B cell (primary cell): ENCODE results near the gene ZBTB3. TPM values are rescaled to one million over a fixed set of nuclear protein-coding genes. Genes with fewer than 3 reads are reported as not detected.
"Not testable (repeated sequence)": the region's sequence is repeated elsewhere in the genome, so short reads cannot be mapped to it uniquely, and the experiment has no call there.

Experiments
- ATAC-seq: fragments of 200-7000 bp; cut with Tn5 transposase; one replicate; pipeline ENCODE4 v1.10.0; 2021; ENCODE audit warnings: low read depth, mild to moderate bottlenecking, moderate number of reproducible peaks, moderate library complexity
- CTCF ChIA-PET: fragments of 350-600 bp; sonication (Branson Sonifier 250); formaldehyde crosslinking; loops from one replicate; lab custom pipeline; 2021; ENCODE audit warnings: antibody characterized with exemption, inconsistent platforms; lab: Charles Lee
- POLR2A ChIA-PET: fragments of 350-600 bp; sonication (Branson Sonifier 250); formaldehyde crosslinking; loops from one replicate; lab custom pipeline; 2021; ENCODE audit warnings: antibody characterized with exemption; lab: Charles Lee
- DNase-seq: peaks from one replicate; pipeline ENCODE4 v3.0.0; 2013
- H2AFZ ChIP-seq: 2 replicates; pipeline ENCODE4 v1.6.1; 2012; ENCODE audit warnings: mild to moderate bottlenecking, low read depth, low read length; ENCODE audit not compliant: insufficient read depth, poor library complexity, severe bottlenecking
- H3K27ac ChIP-seq, 2 donors: 1 replicate in 1 of 2; 2 replicates in 1 of 2; pipeline ENCODE4 v1.5.1; 2012 to 2013; ENCODE audit warnings: low read length in 2 of 2, mild to moderate bottlenecking in 2 of 2, moderate library complexity in 1 of 2
- H3K27me3 ChIP-seq, 4 experiments: fragments of 200-600 bp in 1 of 4; sonication (generic) in 1 of 4; replicated peaks in 1 of 4; 1 replicate in 2 of 4; 2 replicates in 2 of 4; pipeline versions ENCODE4 v1.6.1 to v1.7.0; 2013 to 2016; ENCODE audit warnings: low read length in 3 of 4, mild to moderate bottlenecking in 2 of 4, mixed read lengths in 1 of 4, moderate library complexity in 1 of 4; ENCODE audit not compliant: insufficient read depth in 4 of 4, control insufficient read depth in 3 of 4; ENCODE audit errors: control extremely low read depth in 1 of 4
- H3K36me3 ChIP-seq, 2 experiments: replicated peaks in 1 of 2; 1 replicate in 1 of 2; 2 replicates in 1 of 2; pipeline versions ENCODE4 v1.6.1 to v1.7.1; 2013; ENCODE audit warnings: low read length in 1 of 2; ENCODE audit not compliant: insufficient read depth in 2 of 2, control insufficient read depth in 1 of 2; ENCODE audit errors: control extremely low read depth in 1 of 2, extremely low read depth in 1 of 2
- H3K4me1 ChIP-seq, 2 donors: fragments of 200-600 bp in 1 of 2; sonication (generic) in 1 of 2; 1 replicate in 1 of 2; 2 replicates in 1 of 2; pipeline versions ENCODE4 v1.5.1 to v1.6.1; 2013 to 2017; ENCODE audit warnings: low read length in 2 of 2; ENCODE audit not compliant: control insufficient read depth in 2 of 2, insufficient read depth in 2 of 2
- H3K4me2 ChIP-seq: replicated peaks from 2 replicates; pipeline ENCODE3; 2012; ENCODE audit warnings: mild to moderate bottlenecking, low read depth, low read length; ENCODE audit not compliant: poor library complexity, severe bottlenecking
- H3K4me3 ChIP-seq, 5 experiments: fragments of 200-600 bp in 1 of 5; sonication (generic) in 1 of 5; 1 replicate in 3 of 5; 2 replicates in 2 of 5; pipeline versions ENCODE4 v1.5.1 to v1.7.0; 2011 to 2016; ENCODE audit warnings: low read length in 4 of 5, mild to moderate bottlenecking in 4 of 5, low read depth in 2 of 5, control low read depth in 1 of 5, moderate library complexity in 1 of 5; ENCODE audit not compliant: insufficient read depth in 1 of 5; ENCODE audit errors: control extremely low read depth in 1 of 5, extremely low read depth in 1 of 5
- H3K79me2 ChIP-seq: fragments of 200-600 bp; sonication (generic); one replicate; pipeline ENCODE4 v1.6.0; 2016; ENCODE audit warnings: low read length; ENCODE audit not compliant: control insufficient read depth, insufficient read depth
- H3K9ac ChIP-seq: fragments of 200-600 bp; sonication (generic); 2 replicates; pipeline ENCODE4 v1.6.1; 2017; ENCODE audit warnings: mild to moderate bottlenecking, low read length, moderate library complexity
- H3K9me3 ChIP-seq, 3 donors: one replicate each; pipeline versions ENCODE4 v1.6.1 to v1.7.1; 2013; ENCODE audit warnings: low read length in 2 of 3; ENCODE audit not compliant: control insufficient read depth in 2 of 3, insufficient read depth in 1 of 3; ENCODE audit errors: control extremely low read depth in 1 of 3
- H4K20me1 ChIP-seq: 2 replicates; pipeline ENCODE4 v1.6.0; 2012; ENCODE audit warnings: mild to moderate bottlenecking, low read length; ENCODE audit not compliant: insufficient read depth, control insufficient read depth, poor library complexity, severe bottlenecking
- H3K27ac Mint-ChIP-seq: one replicate; pipeline ENCODE4 v1.8.0; 2021; ENCODE audit warnings: mixed read lengths
- H3K27me3 Mint-ChIP-seq: one replicate; pipeline ENCODE4 v1.8.0; 2021; ENCODE audit warnings: mixed read lengths
- H3K4me1 Mint-ChIP-seq: one replicate; pipeline ENCODE4 v1.8.0; 2021; ENCODE audit warnings: mixed read lengths
- H3K4me3 Mint-ChIP-seq: one replicate; pipeline ENCODE4 v1.8.0; 2021; ENCODE audit warnings: mixed read lengths
- H3K9me3 Mint-ChIP-seq: one replicate; pipeline ENCODE4 v1.8.0; 2022; ENCODE audit warnings: mixed read lengths; ENCODE audit not compliant: insufficient read depth
- CTCF ChIP-seq: fragments of 200-600 bp; IDR thresholded peaks from one replicate; pipeline ENCODE4 v1.8.0; 2022; ENCODE audit warnings: antibody characterized with exemption, mild to moderate bottlenecking
- EZH2 ChIP-seq: IDR thresholded peaks from 2 replicates; pipeline ENCODE4 v1.6.1; 2012; ENCODE audit warnings: borderline replicate concordance, low read depth, mild to moderate bottlenecking, moderate library complexity, low read length; ENCODE audit not compliant: insufficient read depth, poor library complexity, severe bottlenecking
- WGBS: methylation state at CpG from one replicate; pipeline ENCODE4 v1.1.5; 2013; ENCODE audit warnings: missing lambda C conversion rate; ENCODE audit not compliant: insufficient coverage; 5-methylcytosine and 5-hydroxymethylcytosine counted together
- intact Hi-C: fragments of 100-400 bp; cut with micrococcal nuclease; formaldehyde crosslinking; loops from one replicate; pipeline ENCODE4 v1.10.0; 2022
- polyA plus RNA-seq: library from polyadenylated mRNA; depleted of rRNA; stranded (reverse); fragments of >200 nt; gene quantifications from 2 replicates; pipeline ENCODE4 v1.2.3, GENCODE V29; 2012
- total RNA-seq, 2 donors: library from RNA; stranded (reverse); fragments of 120-200 nt in 1 of 2; gene quantifications; 1 replicate in 1 of 2; 2 replicates in 1 of 2; pipeline versions ENCODE4 v1.2.3 to v1.2.4, GENCODE V29; 2013 to 2022

Gene ZBTB3
- total and polyA plus RNA-seq, 2 donors (not counting 1 experiment from before 2014, with no cell fraction given) = 8.7 to 22.0 TPM

GRCh38 chr11:62770778-62771143 lies 16.8 kb upstream of the ZBTB3 start:
- Histone ChIP-seq H3K4me3 (peak overlapping the region; percentile 23 to 97 (median 68)), H3K27ac (peak overlapping the region; percentile 63 to 84), H3K4me2 (peak overlapping the region; percentile 81), H3K27me3 (no peaks in the 10 kb centered on the region), H3K4me1 (peaks cover 15 to 23% of the 10 kb centered on the region in 2 donors), H3K9me3 (no peaks in the 10 kb centered on the region), H2AFZ (peak overlapping the region; percentile 89), H4K20me1 (no peaks in the 10 kb centered on the region), H3K79me2 (peaks cover 6% of the 10 kb centered on the region), H3K36me3 (peaks cover 3 to 19% of the 10 kb centered on the region in 2 experiments), H3K9ac (peak overlapping the region; percentile 72)
- ChIA-PET CTCF (interaction anchor here (0.6 to 8.5 kb wide), 5 partner anchors 16 to 91 kb away, joined by 3 to 70 read pairs (median 3); partner anchors contain the start of gene TMEM179B), POLR2A (interaction anchor here (0.6 to 4.6 kb wide), 12 partner anchors 9 to 214 kb away, joined by 3 to 38 read pairs (median 7); partner anchors contain the start of genes HNRNPUL2, POLR2G, SLC3A2 and TMEM179B)
- ATAC-seq (peak; percentile 2), DNase-seq (no peak)
- Mint-ChIP-seq H3K9me3 (no peaks in the 10 kb centered on the region), H3K4me1 (peaks cover 26% of the 10 kb centered on the region), H3K4me3 (peak overlapping the region; percentile 95), H3K27me3 (no peaks in the 10 kb centered on the region), H3K27ac (peak overlapping the region; percentile 96)
- no peak for TF ChIP-seq CTCF
- no peak for TF ChIP-seq EZH2
- WGBS = 1% methylated on average over 11 of the region's 18 CpGs
- intact Hi-C loops = loop anchor here (1.0 to 5.0 kb wide), 6 partner anchors 9 to 178 kb away; partner anchors contain the start of genes POLR2G, STX5, TEX54 and TMEM179B

GRCh38 chr11:62760867-62761227 lies 6.9 kb upstream of the ZBTB3 start:
- not testable (repeated sequence) for H3K27ac ChIP-seq, H4K20me1 ChIP-seq, ATAC-seq, H3K27me3 Mint-ChIP-seq, H3K27me3 ChIP-seq, H3K9me3 Mint-ChIP-seq, H3K9me3 ChIP-seq
- Histone ChIP-seq H3K4me1 (peaks cover 12 to 17% of the 10 kb centered on the region in 2 donors), H3K79me2 (peaks cover 26% of the 10 kb centered on the region), H3K4me2 (peak overlapping the region; percentile 78), H3K36me3 (peaks cover 4 to 12% of the 10 kb centered on the region in 2 experiments), H3K4me3 (peak overlapping the region in 2 of 5 experiments; percentile 23 to 87), H2AFZ (peak overlapping the region; percentile 84), H3K9ac (peak overlapping the region; percentile 76)
- ChIA-PET CTCF (interaction anchor here (1.0 to 3.7 kb wide), 5 partner anchors 9 to 102 kb away, joined by 4 to 23 read pairs (median 9); partner anchors contain the start of gene TMEM179B), POLR2A (interaction anchor here (0.7 to 3.3 kb wide), 14 partner anchors 7 to 170 kb away, joined by 3 to 21 read pairs (median 6); partner anchors contain the start of genes C11orf98, CSKMT, HNRNPUL2 and NXF1)
- Mint-ChIP-seq H3K4me3 (peak overlapping the region; percentile 98), H3K27ac (peak overlapping the region; percentile 98), H3K4me1 (peaks cover 21% of the 10 kb centered on the region)
- intact Hi-C loops = loop anchor here (1.0 to 5.0 kb wide), 8 partner anchors 8 to 794 kb away; partner anchors contain the start of genes FTH1, GANAB, TAF6L and TMEM223
- 80% methylated on average over 4 of the region's 9 CpGs for WGBS
- peak; percentile 26 for DNase-seq
